Measurements from ENCODE around the gene MS4A2. TPM values are rescaled to one million over a fixed set of nuclear protein-coding genes. Genes with fewer than 3 reads are reported as not detected.

The MS4A2 gene
- total RNA-seq, 1 experiment from 2014 or later, result not detected

- peak; percentile 47 for DNase-seq (ENCODE audit: low read depth, low spot score)
- Histone ChIP-seq H3K27me3 (ENCODE audit: insufficient read depth, low read length) (no peaks in the 10 kb centered on the region), H4K20me1 (ENCODE audit: insufficient read depth) (no peaks in the 10 kb centered on the region), H3K4me3 (replicated peaks in 1 of 2; ENCODE audit: low read depth in 1 of 2, low read length in 2 of 2) (no peak overlapping the region), H3K9me3 (ENCODE audit: control insufficient read depth in 1 of 2, insufficient read depth in 1 of 2, low read depth in 1 of 2, low read length in 2 of 2) (no peaks in the 10 kb centered on the region), H3K36me3 (ENCODE audit: control insufficient read depth in 1 of 2, insufficient read depth in 2 of 2, low read length in 2 of 2) (no peaks in the 10 kb centered on the region), H3K9me2 (ENCODE audit: insufficient read depth) (no peaks in the 10 kb centered on the region), H3K4me2 (ENCODE audit: low read length) (no peak overlapping the region), H3K79me2 (ENCODE audit: insufficient read depth, low read length) (no peaks in the 10 kb centered on the region), H3K27ac (ENCODE audit: low read depth, low read length) (no peak overlapping the region), H3K4me1 (ENCODE audit: control insufficient read depth in 1 of 2, insufficient read depth in 2 of 2, low read length in 2 of 2) (peaks cover 3 to 16% of the 10 kb centered on the region in 2 experiments; a peak in 3 of 4 replicates), H2AFZ (ENCODE audit: low read depth, low read length, poor library complexity, severe bottlenecking) (no peak overlapping the region), H3K9ac (ENCODE audit: low read length) (no peak overlapping the region)
- ChIA-PET RAD21 (ENCODE audit: low non-redundant PET in 1 of 2, low total read pairs in 2 of 2, uncharacterized antibody in 2 of 2, unreplicated experiment in 2 of 2) (no interaction called here), POLR2A (no interaction called here), CTCF (no interaction called here)
- no peak for TF ChIP-seq TCF7L2 (IDR thresholded peaks at IDR 0.05; ENCODE audit: borderline replicate concordance, extremely low read depth, insufficient read depth, insufficient read length)
- peak; percentile 73 for TF ChIP-seq RAD21 (IDR thresholded peaks at IDR 0.05; ENCODE audit: low read depth)
- 0 out of 2 replicates have a peak, but pooled peaks have one; percentile 11 for TF ChIP-seq CEBPB (IDR thresholded peaks at IDR 0.05; ENCODE audit: low read depth)
- TF ChIP-seq POLR2A (IDR thresholded peaks at IDR 0.05; ENCODE audit: borderline replicate concordance, extremely low read depth, insufficient read depth, insufficient read length), result no peak
- peak; percentile 50 to 65 (median 54); a peak in 5 of 6 replicates for TF ChIP-seq CTCF (IDR thresholded peaks at IDR 0.05 in 2 of 3, conservative IDR thresholded peaks at IDR 0.05 in 1 of 3; ENCODE audit: borderline replicate concordance in 1 of 3, insufficient read depth in 1 of 3, low read depth in 2 of 3, low read length in 2 of 3)
- ATAC-seq, result peak; percentile 97
- intact Hi-C loops (cut with micrococcal nuclease), result loop anchor here (1.0 to 10.0 kb wide), 3 partner anchors 213 to 376 kb away; partner anchors contain the start of gene STX3
- no TSS peak for BruUV-seq (replicated peaks)
These were observed 42.0 kb downstream of the MS4A2 start for GRCh38 chr11:60130496-60130895.

DNA sequence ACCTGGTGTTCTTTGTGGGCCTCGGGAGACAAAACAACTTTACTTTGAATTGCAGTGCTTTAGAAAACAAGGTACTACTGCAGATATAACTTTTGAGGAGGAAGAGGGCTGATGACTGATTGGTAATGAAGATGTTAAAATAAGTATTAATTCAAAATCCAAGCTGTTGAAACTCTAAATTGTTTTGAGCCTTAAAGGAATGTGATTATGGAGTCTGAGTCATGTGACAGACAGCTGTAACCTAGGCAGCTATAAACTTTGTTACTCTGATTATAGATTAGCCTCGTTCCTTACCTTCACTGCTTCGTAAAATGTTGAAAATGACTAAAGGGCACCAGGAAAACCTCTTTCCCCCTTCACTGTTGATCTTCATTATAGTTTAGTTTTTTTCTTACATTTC lies 43.4 kb downstream of the MS4A2 start:
- no peak overlapping the region for H3K9ac ChIP-seq (ENCODE audit: low read length)
- no peak overlapping the region for H3K4me2 ChIP-seq (ENCODE audit: low read length)
- H3K36me3 ChIP-seq (ENCODE audit: control insufficient read depth in 1 of 2, insufficient read depth in 2 of 2, low read length in 2 of 2), result no peaks in the 10 kb centered on the region
- H3K27ac ChIP-seq (ENCODE audit: low read depth, low read length), result no peak overlapping the region
- no peaks in the 10 kb centered on the region for H3K79me2 ChIP-seq (ENCODE audit: insufficient read depth, low read length)
- H3K9me3 ChIP-seq (ENCODE audit: control insufficient read depth in 1 of 2, insufficient read depth in 1 of 2, low read depth in 1 of 2, low read length in 2 of 2), result no peaks in the 10 kb centered on the region
- ATAC-seq (no peak), DNase-seq (ENCODE audit: low read depth, low spot score) (no peak)
- ChIA-PET CTCF (no interaction called here), POLR2A (no interaction called here), RAD21 (ENCODE audit: low non-redundant PET in 1 of 2, low total read pairs in 2 of 2, uncharacterized antibody in 2 of 2, unreplicated experiment in 2 of 2) (no interaction called here)
- H3K9me2 ChIP-seq (ENCODE audit: insufficient read depth), result no peaks in the 10 kb centered on the region
- no peak overlapping the region for H2AFZ ChIP-seq (ENCODE audit: low read depth, low read length, poor library complexity, severe bottlenecking)
- BruUV-seq (replicated peaks), result no TSS peak
- H3K4me1 ChIP-seq (ENCODE audit: control insufficient read depth in 1 of 2, insufficient read depth in 2 of 2, low read length in 2 of 2), result peaks cover 3 to 8% of the 10 kb centered on the region in 2 experiments; a peak in 3 of 4 replicates
- no peaks in the 10 kb centered on the region for H4K20me1 ChIP-seq (ENCODE audit: insufficient read depth)
- intact Hi-C loops (cut with micrococcal nuclease), result loop anchor here (5.0 to 10.0 kb wide), 2 partner anchors 215 to 377 kb away; partner anchors contain the start of gene STX3
- no peaks in the 10 kb centered on the region for H3K27me3 ChIP-seq (ENCODE audit: insufficient read depth, low read length)
- H3K4me3 ChIP-seq (replicated peaks in 1 of 2; ENCODE audit: low read depth in 1 of 2, low read length in 2 of 2), result no peak overlapping the region
- no peak for TF ChIP-seq ATF3 (IDR thresholded peaks at IDR 0.05)
- TF ChIP-seq, protein P1, sequence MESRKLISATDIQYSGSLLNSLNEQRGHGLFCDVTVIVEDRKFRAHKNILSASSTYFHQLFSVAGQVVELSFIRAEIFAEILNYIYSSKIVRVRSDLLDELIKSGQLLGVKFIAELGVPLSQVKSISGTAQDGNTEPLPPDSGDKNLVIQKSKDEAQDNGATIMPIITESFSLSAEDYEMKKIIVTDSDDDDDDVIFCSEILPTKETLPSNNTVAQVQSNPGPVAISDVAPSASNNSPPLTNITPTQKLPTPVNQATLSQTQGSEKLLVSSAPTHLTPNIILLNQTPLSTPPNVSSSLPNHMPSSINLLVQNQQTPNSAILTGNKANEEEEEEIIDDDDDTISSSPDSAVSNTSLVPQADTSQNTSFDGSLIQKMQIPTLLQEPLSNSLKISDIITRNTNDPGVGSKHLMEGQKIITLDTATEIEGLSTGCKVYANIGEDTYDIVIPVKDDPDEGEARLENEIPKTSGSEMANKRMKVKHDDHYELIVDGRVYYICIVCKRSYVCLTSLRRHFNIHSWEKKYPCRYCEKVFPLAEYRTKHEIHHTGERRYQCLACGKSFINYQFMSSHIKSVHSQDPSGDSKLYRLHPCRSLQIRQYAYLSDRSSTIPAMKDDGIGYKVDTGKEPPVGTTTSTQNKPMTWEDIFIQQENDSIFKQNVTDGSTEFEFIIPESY (IDR thresholded peaks at IDR 0.05; ENCODE audit: extremely low read depth, insufficient replicate concordance, low read length), result no peak
- no peak for TF ChIP-seq SIN3A (IDR thresholded peaks at IDR 0.05; ENCODE audit: low read depth)
- TF ChIP-seq SRF (IDR thresholded peaks at IDR 0.05; ENCODE audit: low read depth), result no peak
- TF ChIP-seq YY1 (IDR thresholded peaks at IDR 0.05; ENCODE audit: extremely low read depth, insufficient replicate concordance, low read depth, low read length), result no peak
- TF ChIP-seq ZFX (IDR thresholded peaks at IDR 0.05), result no peak
- TF ChIP-seq EGR1 (IDR thresholded peaks at IDR 0.05; ENCODE audit: low read depth), result no peak
- TF ChIP-seq RAD21 (IDR thresholded peaks at IDR 0.05; ENCODE audit: low read depth), result no peak

Data from HCT116 (cell line).